K562 (cell line): Measurements from ENCODE around the gene GABRQ. TPM values are rescaled to one million over a fixed set of nuclear protein-coding genes. Genes with fewer than 3 reads are reported as not detected.

Experiments used
- ATAC-seq: fragments of 200-7000 bp; cut with Tn5 transposase; 3 replicates; pipeline ENCODE4 v1.9.1; 2020; ENCODE audit warnings: moderate library complexity
- BruUV-seq: library from RNA; stranded (reverse); fragments of 400-500 nt; replicated peaks from 2 replicates; lab custom pipeline; 2021; lab: Mats Ljungman, UMichigan
- CTCF ChIA-PET: fragments of 300-600 bp; formaldehyde crosslinking; extraction: SDS; loops from one replicate; lab custom pipeline; 2021; ENCODE audit warnings: low intra/inter-chr PET ratio; lab: Yijun Ruan, JAX
- POLR2A ChIA-PET: fragments of 300-600, 350-650 bp; sonication (Branson Sonifier 250); formaldehyde crosslinking; extraction: SDS; loops from one replicate; lab custom pipeline; 2021; ENCODE audit warnings: antibody characterized with exemption, inconsistent platforms; lab: Yijun Ruan, JAX
- DNase-seq, 4 experiments: peaks; one replicate each; pipeline versions ENCODE4 v3.0.0 to v3.0.0-alpha.2; 2011 to 2018; ENCODE audit warnings: low spot score in 3 of 4, mixed read lengths in 3 of 4; ENCODE audit errors: extremely low read depth in 1 of 4
- FAIRE-seq: peaks from 2 replicates; lab custom pipeline; 2011; peaks lifted over from hg19 to GRCh38; lab: Jason Lieb, UNC
- H2AFZ ChIP-seq: 2 replicates; pipeline ENCODE4 v1.6.0; 2011; ENCODE audit warnings: low read depth, low read length, control low read depth, inconsistent platforms
- H3K27ac ChIP-seq: fragments of 200-600 bp; 3 replicates; pipeline ENCODE4 v1.8.0; 2011; ENCODE audit warnings: low read depth, mild to moderate bottlenecking, control low read depth, inconsistent platforms, low read length, moderate library complexity, mixed read lengths; ENCODE audit errors: extremely low read depth
- H3K27me3 ChIP-seq, 2 experiments: fragments of 300-600 bp in 1 of 2; 2 replicates in 1 of 2; 3 replicates in 1 of 2; pipeline versions ENCODE4 v1.6.0 to v1.8.0; 2011; ENCODE audit warnings: inconsistent platforms in 2 of 2, low read length in 2 of 2, mild to moderate bottlenecking in 1 of 2, mixed read lengths in 1 of 2, moderate library complexity in 1 of 2; ENCODE audit not compliant: control insufficient read depth in 2 of 2, insufficient read depth in 2 of 2
- H3K36me3 ChIP-seq: fragments of 300-600 bp; 3 replicates; pipeline ENCODE4 v1.8.0; 2011; ENCODE audit warnings: mild to moderate bottlenecking, low read length, inconsistent platforms; ENCODE audit not compliant: control insufficient read depth, insufficient read depth
- H3K4me1 ChIP-seq, 2 experiments: fragments of 200-600 bp in 1 of 2; replicated peaks in 1 of 2; 2 replicates in 1 of 2; 3 replicates in 1 of 2; pipeline versions ENCODE4 v1.5.1 to v1.8.0; 2011; ENCODE audit warnings: inconsistent platforms in 2 of 2, low read length in 2 of 2, mild to moderate bottlenecking in 1 of 2, mixed read lengths in 1 of 2, moderate library complexity in 1 of 2; ENCODE audit not compliant: control insufficient read depth in 2 of 2, insufficient read depth in 2 of 2
- H3K4me2 ChIP-seq: 2 replicates; pipeline ENCODE4 v1.6.1; 2011; ENCODE audit warnings: low read length, control low read depth, inconsistent platforms, mixed read lengths; ENCODE audit not compliant: insufficient read depth
- H3K4me3 ChIP-seq: fragments of 200-600 bp; sonication (generic), shearing (Covaris generic); 2 replicates; pipeline ENCODE4 v1.5.1; 2016; ENCODE audit warnings: control low read depth, inconsistent platforms
- H3K79me2 ChIP-seq: fragments of 200-600 bp; 3 replicates; pipeline ENCODE4 v1.8.0; 2011; ENCODE audit warnings: low read length, inconsistent platforms; ENCODE audit not compliant: control insufficient read depth, insufficient read depth
- H3K9ac ChIP-seq, 2 experiments: 2 replicates each; pipeline versions ENCODE4 v1.6.0 to v1.6.1; 2011; ENCODE audit warnings: low read depth in 2 of 2, low read length in 2 of 2, control low read depth in 1 of 2, inconsistent platforms in 1 of 2, mild to moderate bottlenecking in 1 of 2, mixed read lengths in 1 of 2; ENCODE audit not compliant: insufficient read depth in 1 of 2
- H3K9me1 ChIP-seq: one replicate; pipeline ENCODE4 v1.6.0; 2011; ENCODE audit warnings: inconsistent platforms, mild to moderate bottlenecking, low read length, moderate library complexity; ENCODE audit not compliant: control insufficient read depth, insufficient read depth
- H3K9me3 ChIP-seq: replicated peaks from 2 replicates; pipeline ENCODE4 v1.5.1; 2011; ENCODE audit warnings: low read depth, low read length, inconsistent platforms; ENCODE audit not compliant: control insufficient read depth, insufficient read depth
- H4K20me1 ChIP-seq: replicated peaks from 2 replicates; pipeline ENCODE4 v1.6.1; 2011; ENCODE audit warnings: low read length, inconsistent platforms, mixed read lengths; ENCODE audit not compliant: control insufficient read depth, insufficient read depth
- RAD21 ChIP-seq, 2 experiments: fragments of 250-450 bp in 1 of 2; fragments of 450-650 bp in 1 of 2; sonication (Bioruptor Pico) in 1 of 2; formaldehyde crosslinking in 1 of 2; IDR thresholded peaks in 1 of 2; conservative IDR thresholded peaks in 1 of 2; 2 replicates each; pipeline versions ENCODE4 v1.4.0 to v1.8.0; 2020 to 2022; ENCODE audit warnings: mild to moderate bottlenecking in 2 of 2, moderate library complexity in 1 of 2
- SIN3B ChIP-seq: fragments of 450-650 bp; IDR thresholded peaks from 2 replicates; pipeline ENCODE4 v1.6.1; 2017; ENCODE audit warnings: low read depth, mild to moderate bottlenecking, moderate library complexity
- SMC3 ChIP-seq: conservative IDR thresholded peaks from 2 replicates; pipeline ENCODE4 v1.6.1; 2011; ENCODE audit warnings: low read depth, low read length, improper control_type of control experiment; ENCODE audit not compliant: insufficient read depth
- ZNF146 ChIP-seq: IDR thresholded peaks from one replicate; pipeline ENCODE4 v1.6.1; 2018; ENCODE audit warnings: missing compliant biosample characterization; ENCODE audit not compliant: unreplicated experiment
- ZNF253 ChIP-seq: fragments of 250-450 bp; sonication (Bioruptor Pico); conservative IDR thresholded peaks from 2 replicates; pipeline ENCODE4 v1.6.1; 2021; ENCODE audit warnings: mild to moderate bottlenecking
- ZNF668 ChIP-seq: fragments of 250-450 bp; sonication (Bioruptor Pico); IDR thresholded peaks from 2 replicates; pipeline ENCODE4 v1.8.0; 2022; ENCODE audit warnings: mild to moderate bottlenecking, inconsistent platforms
- ZNF830 ChIP-seq: fragments of 250-450 bp; sonication (Bioruptor Pico); IDR thresholded peaks from 2 replicates; pipeline ENCODE4 v1.5.0; 2021; ENCODE audit warnings: mild to moderate bottlenecking
- WGBS: fragments of 100-300 bp; shearing (Covaris generic); methylation state at CpG from one replicate; pipeline ENCODE4 v1.1.6; 2016; ENCODE audit warnings: low coverage, mixed read lengths; ENCODE audit not compliant: insufficient coverage; ENCODE audit errors: missing lambda C conversion rate; 5-methylcytosine and 5-hydroxymethylcytosine counted together
- in situ Hi-C: fragments of 300-500 bp; cut with MboI; formaldehyde crosslinking; loops from 4 replicates; pipeline ENCODE4 v1.15.0; 2018; ENCODE audit warnings: inconsistent platforms, mixed read lengths
- intact Hi-C: fragments of 100-400 bp; cut with micrococcal nuclease; formaldehyde crosslinking; loops from 2 replicates; pipeline ENCODE4 v1.14.2; 2022
- polyA plus RNA-seq, 8 experiments: library from polyadenylated mRNA; depleted of rRNA in 4 of 8; stranded (reverse) in 5 of 8; unstranded in 3 of 8; fragments of >200 nt; fragmentation: Nextera tagmentation in 2 of 8; fragmentation: Illumina TruSeq in 1 of 8; extraction: Ambion mirVana in 2 of 8; extraction: Trizol in 1 of 8; gene quantifications; 2 replicates each; pipeline versions ENCODE4 v1.2.1 to v1.2.3, GENCODE V29; 2011 to 2014; ENCODE audit warnings: inconsistent platforms in 1 of 8, missing spikeins in 1 of 8
- total RNA-seq, 7 experiments: library from RNA; depleted of rRNA in 6 of 7; stranded (reverse); fragments of >200 nt in 6 of 7; fragmentation: Illumina TruSeq in 2 of 7; extraction: Trizol in 2 of 7; gene quantifications; 2 replicates each; pipeline versions ENCODE4 v1.2.1 to v1.2.3, GENCODE V29; 2011 to 2021; ENCODE audit warnings: low replicate concordance in 1 of 7

GABRQ gene
- total and polyA plus RNA-seq, 9 of the 15 experiments (the other 6 are each of a cell fraction or from before 2014, with no cell fraction given): 0.25 to 3.2 (median 1.8) TPM

GRCh38 chrX:152641256-152641875, 3.7 kb downstream of the GABRQ start:
- ATAC-seq: no peak
- H4K20me1 ChIP-seq: no peaks in the 10 kb centered on the region
- no peak overlapping the region; the same call in 2 of the 3 replicates for H3K27ac ChIP-seq
- in situ Hi-C loops (loop anchor here (5.0 kb wide), 1 partner anchor 889 kb away; no protein-coding TSS in a partner anchor), intact Hi-C loops (loop anchor here (10.0 kb wide), 1 partner anchor 273 kb away; no protein-coding TSS in a partner anchor)
- WGBS: 66% methylated on average over 9 of the region's 10 CpGs
- no peaks in the 10 kb centered on the region for H3K79me2 ChIP-seq
- POLR2A ChIA-PET: interaction anchor here (0.7 kb wide), 1 partner anchor 21 kb away, joined by 4 read pairs; no protein-coding TSS in a partner anchor
- no peaks in the 10 kb centered on the region for H3K9me3 ChIP-seq
- no peak for FAIRE-seq
- TF ChIP-seq ZNF668 (CRISPR knock-in tag): no peak
- no peak for TF ChIP-seq ZNF146 (CRISPR knock-in tag)
- CTCF ChIA-PET: interaction anchor here (1.5 to 1.9 kb wide), 2 partner anchors 176 to 180 kb away, joined by 3 to 14 read pairs; no protein-coding TSS in a partner anchor
- H3K4me3 ChIP-seq: no peak overlapping the region
- no peak overlapping the region for H3K4me2 ChIP-seq
- no peak overlapping the region for H3K9ac ChIP-seq
- no peak overlapping the region for H2AFZ ChIP-seq
- no TSS peak for BruUV-seq
- DNase-seq: no peak
- H3K36me3 ChIP-seq: no peaks in the 10 kb centered on the region; the same call in 2 of the 3 replicates
- peaks cover 13 to 20% of the 10 kb centered on the region in 2 experiments; a peak in 4 of 5 replicates for H3K4me1 ChIP-seq
- H3K27me3 ChIP-seq: no peaks in the 10 kb centered on the region
- H3K9me1 ChIP-seq: no peaks in the 10 kb centered on the region

GRCh38 chrX:152641996-152642395, 4.3 kb downstream of the GABRQ start:
- no peaks in the 10 kb centered on the region; the same call in 2 of the 3 replicates for H3K36me3 ChIP-seq
- H3K9me3 ChIP-seq: no peaks in the 10 kb centered on the region
- H3K9me1 ChIP-seq: no peaks in the 10 kb centered on the region
- CTCF ChIA-PET: interaction anchor here (0.9 to 1.9 kb wide), 3 partner anchors 173 to 179 kb away, joined by 3 to 14 read pairs (median 3); no protein-coding TSS in a partner anchor
- DNase-seq (peak; percentile 29 to 63 (median 36)), ATAC-seq (peak; percentile 73), FAIRE-seq (peak; percentile 76)
- intact Hi-C loops (loop anchor here (1.0 to 10.0 kb wide), 2 partner anchors 175 to 273 kb away; no protein-coding TSS in a partner anchor), in situ Hi-C loops (loop anchor here (5.0 kb wide), 1 partner anchor 890 kb away; no protein-coding TSS in a partner anchor)
- WGBS: 25% methylated on average over 6 of the region's 6 CpGs
- POLR2A ChIA-PET: interaction anchor here (0.7 kb wide), 1 partner anchor 20 kb away, joined by 4 read pairs; no protein-coding TSS in a partner anchor
- H3K27ac ChIP-seq: no peak overlapping the region; the same call in 2 of the 3 replicates
- H3K4me1 ChIP-seq: peaks cover 13 to 16% of the 10 kb centered on the region in 2 experiments; a peak in 4 of 5 replicates
- BruUV-seq: no TSS peak
- H2AFZ ChIP-seq: no peak overlapping the region
- H3K4me3 ChIP-seq: no peak overlapping the region
- H4K20me1 ChIP-seq: no peaks in the 10 kb centered on the region
- no peak overlapping the region for H3K9ac ChIP-seq
- H3K27me3 ChIP-seq: no peaks in the 10 kb centered on the region
- no peaks in the 10 kb centered on the region for H3K79me2 ChIP-seq
- H3K4me2 ChIP-seq: no peak overlapping the region
- no peak for TF ChIP-seq SIN3B
- TF ChIP-seq ZNF253 (CRISPR knock-in tag): no peak
- no peak for TF ChIP-seq ZNF830 (CRISPR knock-in tag)
- peak; percentile 28; the same call in 1 of the 2 replicates for TF ChIP-seq SMC3
- peak; percentile 66 to 80 for TF ChIP-seq RAD21 (CRISPR knock-in tag; conservative IDR thresholded peaks at IDR 0.05 in 1 of 2, IDR thresholded peaks at IDR 0.05 in 1 of 2)
